Breast epithelium (tissue), 4 donors: ENCODE measurements around the gene TSSK1B. TPM values are rescaled to one million over a fixed set of nuclear protein-coding genes. Genes with fewer than 3 reads are reported as not detected.

Source experiments
- DNase-seq, 2 donors: peaks; one replicate each; pipeline ENCODE4 v3.0.0-alpha.2; 2019; ENCODE audit warnings: low spot score in 2 of 2
- H3K27ac ChIP-seq, 2 donors: fragments of 200-600 bp; sonication (generic) in 1 of 2; one replicate each; pipeline ENCODE4 v1.5.1; 2016 to 2019; ENCODE audit warnings: mild to moderate bottlenecking in 1 of 2
- H3K27me3 ChIP-seq, 2 donors: fragments of 200-600 bp; sonication (generic) in 1 of 2; one replicate each; pipeline versions ENCODE4 v1.5.1 to v1.6.0; 2017 to 2019; ENCODE audit warnings: control low read depth in 1 of 2, mild to moderate bottlenecking in 1 of 2
- H3K36me3 ChIP-seq: fragments of 200-600 bp; one replicate; pipeline ENCODE4 v1.5.1; 2019
- H3K4me1 ChIP-seq, 2 donors: fragments of 200-600 bp; sonication (generic); one replicate each; pipeline ENCODE4 v1.5.1; 2016 to 2019; ENCODE audit warnings: control low read depth in 1 of 2
- H3K4me3 ChIP-seq, 3 donors: fragments of 200-600 bp; sonication (generic); 1 replicate in 2 of 3; 2 replicates in 1 of 3; pipeline ENCODE4 v1.5.1; 2016 to 2019; ENCODE audit warnings: mild to moderate bottlenecking in 3 of 3, moderate library complexity in 2 of 3
- H3K9me3 ChIP-seq, 2 donors: fragments of 200-600 bp; sonication (generic) in 1 of 2; one replicate each; pipeline ENCODE4 v1.5.1; 2016 to 2019; ENCODE audit warnings: control low read depth in 1 of 2
- POLR2A ChIP-seq: fragments of 450-650 bp; IDR thresholded peaks from one replicate; pipeline ENCODE4 v1.6.1; 2016; ENCODE audit warnings: antibody characterized with exemption, mild to moderate bottlenecking, moderate library complexity
- POLR2AphosphoS5 ChIP-seq, 3 donors: sonication (generic); formaldehyde crosslinking; IDR thresholded peaks; one replicate each; pipeline ENCODE4 v1.6.1; 2017; ENCODE audit warnings: antibody characterized with exemption in 3 of 3
- intact Hi-C: fragments of 100-400 bp; cut with DNase I; formaldehyde crosslinking; loops from one replicate; pipeline ENCODE4 v1.15.1; 2023; ENCODE audit warnings: low total_unique reads
- total RNA-seq, 3 donors: library from RNA; depleted of rRNA; stranded (reverse); fragments of >200 nt; gene quantifications; one replicate each; pipeline ENCODE4 v1.1.0, GENCODE V29; 2016
- TF ChIP-seq, protein P1 (sequence below), 3 donors: fragments of 450-650 bp; IDR thresholded peaks; one replicate each; pipeline ENCODE4 v1.5.1; 2016 to 2017; ENCODE audit warnings: antibody characterized with exemption in 3 of 3, mild to moderate bottlenecking in 3 of 3, moderate library complexity in 3 of 3

Gene TSSK1B
- total RNA-seq, 3 donors from 2014 or later, result 0.32 to 0.73 (median 0.33) TPM

DNA sequence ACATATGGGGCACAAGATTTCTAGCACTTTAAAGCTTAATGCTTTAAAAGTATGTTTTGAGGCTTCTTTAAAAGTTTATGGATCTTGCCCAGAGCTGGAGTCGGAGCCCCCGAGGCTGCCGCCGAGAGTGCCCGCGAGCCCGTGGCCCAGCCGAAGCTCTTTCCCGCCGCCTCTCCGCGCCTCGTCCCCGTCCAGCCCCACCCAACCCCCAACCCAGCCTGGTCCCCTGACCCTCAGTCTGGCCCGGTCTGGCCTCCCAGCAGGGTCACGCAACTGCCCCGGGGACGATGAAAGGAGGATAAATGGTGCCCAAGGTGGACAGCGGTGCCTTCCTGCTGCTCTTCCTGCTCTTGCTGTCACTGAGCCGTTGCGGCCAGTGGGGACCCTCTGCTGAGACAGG, 1.7 kb downstream of the TSSK1B start:
- no peak for DNase-seq
- TF ChIP-seq POLR2AphosphoS5 (IDR thresholded peaks at IDR 0.05) (no peak), POLR2A (no peak)
- TF ChIP-seq, protein P1, sequence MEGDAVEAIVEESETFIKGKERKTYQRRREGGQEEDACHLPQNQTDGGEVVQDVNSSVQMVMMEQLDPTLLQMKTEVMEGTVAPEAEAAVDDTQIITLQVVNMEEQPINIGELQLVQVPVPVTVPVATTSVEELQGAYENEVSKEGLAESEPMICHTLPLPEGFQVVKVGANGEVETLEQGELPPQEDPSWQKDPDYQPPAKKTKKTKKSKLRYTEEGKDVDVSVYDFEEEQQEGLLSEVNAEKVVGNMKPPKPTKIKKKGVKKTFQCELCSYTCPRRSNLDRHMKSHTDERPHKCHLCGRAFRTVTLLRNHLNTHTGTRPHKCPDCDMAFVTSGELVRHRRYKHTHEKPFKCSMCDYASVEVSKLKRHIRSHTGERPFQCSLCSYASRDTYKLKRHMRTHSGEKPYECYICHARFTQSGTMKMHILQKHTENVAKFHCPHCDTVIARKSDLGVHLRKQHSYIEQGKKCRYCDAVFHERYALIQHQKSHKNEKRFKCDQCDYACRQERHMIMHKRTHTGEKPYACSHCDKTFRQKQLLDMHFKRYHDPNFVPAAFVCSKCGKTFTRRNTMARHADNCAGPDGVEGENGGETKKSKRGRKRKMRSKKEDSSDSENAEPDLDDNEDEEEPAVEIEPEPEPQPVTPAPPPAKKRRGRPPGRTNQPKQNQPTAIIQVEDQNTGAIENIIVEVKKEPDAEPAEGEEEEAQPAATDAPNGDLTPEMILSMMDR (IDR thresholded peaks at IDR 0.05), result no peak
- Histone ChIP-seq H3K4me3 (no peak overlapping the region), H3K4me1 (no peaks in the 10 kb centered on the region), H3K36me3 (no peaks in the 10 kb centered on the region), H3K9me3 (no peaks in the 10 kb centered on the region), H3K27me3 (no peaks in the 10 kb centered on the region), H3K27ac (no peak overlapping the region)
- intact Hi-C loops, result no loop called here

DNA sequence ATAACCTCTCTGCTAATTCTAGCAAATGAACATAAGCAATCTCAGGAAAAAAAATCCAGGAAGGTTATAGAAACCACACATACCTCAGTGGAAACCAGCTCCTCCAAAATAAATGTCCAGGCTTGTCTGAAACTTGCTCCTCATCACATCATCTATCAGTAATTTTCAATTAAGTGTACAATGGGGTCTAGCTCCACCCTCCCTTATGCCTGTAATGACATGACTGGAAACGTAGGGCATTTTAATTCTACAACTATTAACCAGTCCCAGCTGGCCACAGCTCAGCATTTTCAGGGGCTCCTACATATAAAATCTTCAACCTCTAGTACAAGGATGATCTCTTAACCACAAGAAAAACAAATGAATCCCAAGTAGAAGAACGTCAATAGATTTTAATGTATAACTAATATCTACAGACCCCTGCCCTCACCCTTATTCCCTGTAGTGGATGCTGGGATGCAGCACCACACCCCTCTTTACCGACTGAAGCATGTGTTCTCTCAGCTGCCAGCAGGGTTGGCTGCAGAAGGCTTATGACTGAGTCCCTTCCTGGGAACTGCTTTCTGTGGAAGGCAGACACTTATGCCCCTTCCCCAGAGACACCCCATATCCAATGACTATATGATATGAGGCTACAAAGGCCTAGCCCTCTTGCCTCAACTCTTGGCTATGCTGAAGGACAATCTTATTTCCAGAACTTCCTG, 6.8 kb downstream of the TSSK1B start:
- intact Hi-C loops, result no loop called here
- DNase-seq, result no peak
- Histone ChIP-seq H3K4me3 (no peak overlapping the region), H3K36me3 (no peaks in the 10 kb centered on the region), H3K27me3 (no peaks in the 10 kb centered on the region), H3K4me1 (no peaks in the 10 kb centered on the region), H3K27ac (peak overlapping the region in 1 of 2 donors; percentile 26), H3K9me3 (no peaks in the 10 kb centered on the region)
- TF ChIP-seq POLR2A, result no peak
- TF ChIP-seq, protein P1 (IDR thresholded peaks at IDR 0.05), result no peak
- no peak for TF ChIP-seq POLR2AphosphoS5 (IDR thresholded peaks at IDR 0.05)

DNA sequence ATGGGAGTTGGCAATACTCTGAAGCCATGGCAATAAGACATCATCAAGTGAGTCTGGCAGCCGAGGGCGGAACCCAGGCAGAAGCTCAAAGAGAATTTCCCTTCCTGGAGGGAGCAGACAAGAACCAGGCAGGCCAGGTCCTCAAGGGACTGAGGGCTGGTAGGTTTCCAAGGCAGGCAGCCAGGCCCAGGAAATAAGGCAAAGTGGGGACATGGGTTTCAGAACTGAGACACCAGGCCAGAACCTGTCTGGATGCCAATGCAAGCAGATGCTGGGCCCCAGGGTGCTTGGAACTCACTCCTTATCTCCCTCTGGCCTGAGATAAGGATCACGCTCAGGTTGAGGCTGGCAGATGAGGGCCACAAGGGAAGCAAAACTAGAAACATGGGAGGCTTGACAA, 8.9 kb downstream of the TSSK1B start:
- Histone ChIP-seq H3K27me3 (no peaks in the 10 kb centered on the region), H3K36me3 (no peaks in the 10 kb centered on the region), H3K4me3 (no peak overlapping the region), H3K9me3 (no peaks in the 10 kb centered on the region), H3K27ac (peak overlapping the region; percentile 8 to 40), H3K4me1 (no peaks in the 10 kb centered on the region)
- peak in 1 of 2 donors; percentile 28 for DNase-seq
- intact Hi-C loops, result no loop called here
- TF ChIP-seq POLR2AphosphoS5 (IDR thresholded peaks at IDR 0.05) (no peak), POLR2A (no peak)
- TF ChIP-seq, protein P1 (IDR thresholded peaks at IDR 0.05), result no peak

DNA sequence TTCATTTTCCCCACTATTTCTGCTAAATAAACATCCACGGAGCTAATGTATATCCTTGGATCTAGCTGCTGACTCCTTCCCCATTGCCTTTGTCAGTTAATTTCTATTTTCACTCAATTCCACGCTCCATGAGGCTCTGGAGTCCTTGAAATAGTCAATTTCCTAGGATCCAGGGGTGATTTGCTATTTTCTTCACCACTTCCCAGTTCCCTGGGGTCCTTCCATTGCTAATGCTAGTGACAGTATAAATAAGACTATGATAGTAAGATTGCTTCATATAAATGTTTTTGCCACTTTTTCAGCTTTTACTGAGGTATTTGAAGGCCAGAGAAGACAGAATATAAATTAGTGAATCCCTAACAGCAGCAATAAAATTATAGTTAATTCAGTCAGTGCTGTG, 13.1 kb downstream of the TSSK1B start:
- Histone ChIP-seq H3K9me3 (no peaks in the 10 kb centered on the region), H3K4me1 (no peaks in the 10 kb centered on the region), H3K4me3 (no peak overlapping the region), H3K36me3 (no peaks in the 10 kb centered on the region), H3K27me3 (no peaks in the 10 kb centered on the region), H3K27ac (no peak overlapping the region)
- intact Hi-C loops, result no loop called here
- no peak for TF ChIP-seq POLR2AphosphoS5 (IDR thresholded peaks at IDR 0.05)
- no peak for TF ChIP-seq POLR2A
- TF ChIP-seq, protein P1 (IDR thresholded peaks at IDR 0.05), result no peak
- no peak for DNase-seq

DNA sequence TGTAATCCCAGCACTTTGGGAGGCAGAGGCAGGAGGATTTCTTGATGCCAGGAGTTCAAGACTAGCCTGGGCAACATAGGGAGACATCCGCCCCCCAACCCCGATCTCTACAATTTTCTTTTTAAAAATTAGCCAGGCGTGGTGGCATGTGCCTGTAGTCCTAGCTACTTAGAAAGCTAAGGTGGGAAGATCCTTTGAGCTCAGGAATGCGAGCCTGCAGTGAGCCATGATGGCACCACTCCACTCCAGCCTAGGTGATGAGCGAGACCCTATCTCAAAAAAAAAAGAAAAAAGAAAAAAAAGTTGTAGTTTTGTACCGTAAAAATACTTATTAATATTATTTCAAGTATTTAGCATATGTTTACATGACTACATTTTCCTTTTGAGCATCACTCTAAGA, 29.3 kb downstream of the TSSK1B start:
- H3K27me3 ChIP-seq, result no peaks in the 10 kb centered on the region
- no peaks in the 10 kb centered on the region for H3K9me3 ChIP-seq
- H3K4me1 ChIP-seq, result no peaks in the 10 kb centered on the region
- H3K27ac ChIP-seq, result no peak overlapping the region
- TF ChIP-seq POLR2AphosphoS5 (IDR thresholded peaks at IDR 0.05) (no peak), POLR2A (no peak)
- TF ChIP-seq, protein P1 (IDR thresholded peaks at IDR 0.05), result no peak
- DNase-seq, result no peak
- intact Hi-C loops, result no loop called here
- no peak overlapping the region for H3K4me3 ChIP-seq
- no peaks in the 10 kb centered on the region for H3K36me3 ChIP-seq
